K562 (cell line): ENCODE data around the gene SEPHS1. TPM values are rescaled to one million over a fixed set of nuclear protein-coding genes. Genes with fewer than 3 reads are reported as not detected.

Experiments
- CREB5 ChIP-seq: fragments of 250-450 bp; sonication (Bioruptor Pico); IDR thresholded peaks from 2 replicates; pipeline ENCODE4 v1.5.0; 2020; ENCODE audit warnings: mild to moderate bottlenecking
- ESRRB ChIP-seq: fragments of 250-450 bp; sonication (Bioruptor Pico); IDR thresholded peaks from 2 replicates; pipeline ENCODE4 v1.5.0; 2020; ENCODE audit warnings: mild to moderate bottlenecking, moderate library complexity, borderline replicate concordance
- ETV5 ChIP-seq: sonication (generic); formaldehyde crosslinking; IDR thresholded peaks from 2 replicates; pipeline ENCODE4 v1.4.0; 2020; ENCODE audit warnings: low read depth, mild to moderate bottlenecking, missing genetic modification reagents
- FOXA1 ChIP-seq: fragments of 450-650 bp; IDR thresholded peaks from 2 replicates; pipeline ENCODE4 v1.6.1; 2016; ENCODE audit warnings: mild to moderate bottlenecking, borderline replicate concordance
- GABPB1 ChIP-seq: sonication (generic); formaldehyde crosslinking; IDR thresholded peaks from 2 replicates; pipeline ENCODE4 v1.8.0; 2022; ENCODE audit warnings: mild to moderate bottlenecking, missing genetic modification reagents
- GTF2A2 ChIP-seq: IDR thresholded peaks from 2 replicates; pipeline ENCODE4 v1.6.1; 2016; ENCODE audit warnings: mild to moderate bottlenecking, missing genetic modification characterization, missing compliant biosample characterization
- GTF2B ChIP-seq: IDR thresholded peaks from 2 replicates; pipeline ENCODE4 v1.6.1; 2011; ENCODE audit not compliant: insufficient read length; ENCODE audit errors: extremely low read depth
- KAT2B ChIP-seq: IDR thresholded peaks from one replicate; pipeline ENCODE4 v1.6.1; 2012; ENCODE audit warnings: low read depth, mild to moderate bottlenecking, control low read depth, inconsistent platforms, low read length, moderate library complexity
- NEUROD1 ChIP-seq: fragments of 150-350 bp; IDR thresholded peaks from 2 replicates; pipeline ENCODE4 v1.6.1; 2014; ENCODE audit warnings: borderline replicate concordance, low read length, low read depth; ENCODE audit not compliant: partially characterized antibody
- NFYB ChIP-seq: IDR thresholded peaks from 2 replicates; pipeline ENCODE4 v1.6.1; 2011; ENCODE audit warnings: mild to moderate bottlenecking, moderate library complexity; ENCODE audit not compliant: insufficient read length; ENCODE audit errors: extremely low read depth
- PRDM10 ChIP-seq: fragments of 450-650 bp; IDR thresholded peaks from 2 replicates; pipeline ENCODE4 v1.6.1; 2018; ENCODE audit not compliant: partially characterized antibody
- PTRF ChIP-seq: fragments of 450-650 bp; IDR thresholded peaks from 2 replicates; pipeline ENCODE4 v1.6.1; 2016; ENCODE audit warnings: mild to moderate bottlenecking, missing genetic modification characterization, missing compliant biosample characterization
- RBBP5 ChIP-seq: fragments of 200-600 bp; sonication (generic); IDR thresholded peaks from 2 replicates; pipeline ENCODE4 v1.6.1; 2012; ENCODE audit warnings: borderline replicate concordance, mild to moderate bottlenecking, low read length, control low read depth, inconsistent platforms; ENCODE audit not compliant: insufficient read depth, poor library complexity, severe bottlenecking
- SIX5 ChIP-seq, 2 experiments: IDR thresholded peaks; 2 replicates each; pipeline ENCODE4 v1.6.1; 2011; ENCODE audit warnings: low read length in 2 of 2, borderline replicate concordance in 1 of 2, low read depth in 1 of 2, mild to moderate bottlenecking in 1 of 2, moderate library complexity in 1 of 2; ENCODE audit not compliant: insufficient read depth in 1 of 2
- TEAD4 ChIP-seq, 2 experiments: sonication (generic) in 1 of 2; formaldehyde crosslinking in 1 of 2; IDR thresholded peaks; 2 replicates each; pipeline versions ENCODE4 v1.6.1 to v1.8.0; 2012 to 2022; ENCODE audit warnings: borderline replicate concordance in 1 of 2, inconsistent platforms in 1 of 2, low read length in 1 of 2, mild to moderate bottlenecking in 1 of 2, missing genetic modification reagents in 1 of 2
- TFAP4 ChIP-seq: sonication (generic); formaldehyde crosslinking; IDR thresholded peaks from 2 replicates; pipeline ENCODE4 v1.8.0; 2022; ENCODE audit warnings: missing genetic modification reagents, mild to moderate bottlenecking, moderate library complexity, borderline replicate concordance
- TRIM28 ChIP-seq: fragments of 450-650 bp; IDR thresholded peaks from 2 replicates; pipeline ENCODE4 v1.6.1; 2017
- ZC3H11A ChIP-seq: IDR thresholded peaks from 2 replicates; pipeline ENCODE4 v1.6.1; 2012; ENCODE audit warnings: low read depth, low read length, improper control_type of control experiment
- ZNF197 ChIP-seq: fragments of 200-800 bp; sonication (Bioruptor generic); IDR thresholded peaks from 2 replicates; pipeline ENCODE4 v1.6.1; 2016; ENCODE audit warnings: low read depth, missing genetic modification characterization, missing compliant biosample characterization
- polyA plus RNA-seq, 8 experiments: library from polyadenylated mRNA; depleted of rRNA in 4 of 8; stranded (reverse) in 5 of 8; unstranded in 3 of 8; fragments of >200 nt; fragmentation: Nextera tagmentation in 2 of 8; fragmentation: Illumina TruSeq in 1 of 8; extraction: Ambion mirVana in 2 of 8; extraction: Trizol in 1 of 8; gene quantifications; 2 replicates each; pipeline versions ENCODE4 v1.2.1 to v1.2.3, GENCODE V29; 2011 to 2014; ENCODE audit warnings: inconsistent platforms in 1 of 8, missing spikeins in 1 of 8
- total RNA-seq, 7 experiments: library from RNA; depleted of rRNA in 6 of 7; stranded (reverse); fragments of >200 nt in 6 of 7; fragmentation: Illumina TruSeq in 2 of 7; extraction: Trizol in 2 of 7; gene quantifications; 2 replicates each; pipeline versions ENCODE4 v1.2.1 to v1.2.3, GENCODE V29; 2011 to 2021; ENCODE audit warnings: low replicate concordance in 1 of 7

SEPHS1 gene
- total and polyA plus RNA-seq, 9 of the 15 experiments (the other 6 are each of a cell fraction or from before 2014, with no cell fraction given), result 14.7 to 82.8 (median 41.8) TPM

GRCh38 chr10:13270877-13271551, 77.1 kb downstream of the SEPHS1 start (continued):
- TF ChIP-seq TEAD4 (IDR thresholded peaks at IDR 0.05; ENCODE audit: low read length), result 0 out of 2 replicates have a peak, but pooled peaks have one; percentile 22
- no peak for TF ChIP-seq TEAD4 (CRISPR knock-in tag; IDR thresholded peaks at IDR 0.05; ENCODE audit: borderline replicate concordance)
- peak; percentile 30 for TF ChIP-seq RBBP5
- TF ChIP-seq TFAP4 (CRISPR knock-in tag), result no peak
- TF ChIP-seq PTRF, result no peak
- no peak for TF ChIP-seq ESRRB
- TF ChIP-seq KAT2B, result no peak
- TF ChIP-seq NEUROD1, result no peak
- TF ChIP-seq ETV5, result peak; percentile 57; the same call in 1 of the 2 replicates
- TF ChIP-seq SIX5 (IDR thresholded peaks at IDR 0.05; ENCODE audit: borderline replicate concordance in 1 of 2, insufficient read depth in 1 of 2, low read depth in 1 of 2, low read length in 2 of 2), result no peak
- no peak for TF ChIP-seq ZNF197 (CRISPR knock-in tag)
- no peak for TF ChIP-seq GTF2B
- no peak for TF ChIP-seq CREB5
- TF ChIP-seq FOXA1, result no peak
- TF ChIP-seq PRDM10, result no peak
- TF ChIP-seq NFYB, result no peak
- no peak for TF ChIP-seq TRIM28
- no peak for TF ChIP-seq ZC3H11A
- TF ChIP-seq GTF2A2 (tag), result no peak
- TF ChIP-seq GABPB1, result no peak
